HG03025 (cell line): ENCODE results near the gene SCN11A.
A peak's percentile ranks its signal among the peaks of the same experiment; 100 is the strongest.

ENCODE experiments used
- ATAC-seq: cut with Tn5 transposase; IDR thresholded peaks from one replicate; pipeline ENCODE4 v1.9.1; 2021; ENCODE audit warnings: mild to moderate bottlenecking, moderate library complexity; ENCODE audit not compliant: unreplicated experiment, low FRiP score

Gene SCN11A

GRCh38 chr3:39051649-39052561 is at the start of gene SCN11A, which contains the start of gene WDR48:
Gene SCN11A, minus strand, starts transcription at chr3:39051944. Its CDS starts 101,582 bp downstream, at chr3:38950362.
Gene WDR48, plus strand, starts transcription at chr3:39052016. Its CDS starts 10 bp downstream, at chr3:39052026.
- ATAC-seq = peak; percentile 96

DNA sequence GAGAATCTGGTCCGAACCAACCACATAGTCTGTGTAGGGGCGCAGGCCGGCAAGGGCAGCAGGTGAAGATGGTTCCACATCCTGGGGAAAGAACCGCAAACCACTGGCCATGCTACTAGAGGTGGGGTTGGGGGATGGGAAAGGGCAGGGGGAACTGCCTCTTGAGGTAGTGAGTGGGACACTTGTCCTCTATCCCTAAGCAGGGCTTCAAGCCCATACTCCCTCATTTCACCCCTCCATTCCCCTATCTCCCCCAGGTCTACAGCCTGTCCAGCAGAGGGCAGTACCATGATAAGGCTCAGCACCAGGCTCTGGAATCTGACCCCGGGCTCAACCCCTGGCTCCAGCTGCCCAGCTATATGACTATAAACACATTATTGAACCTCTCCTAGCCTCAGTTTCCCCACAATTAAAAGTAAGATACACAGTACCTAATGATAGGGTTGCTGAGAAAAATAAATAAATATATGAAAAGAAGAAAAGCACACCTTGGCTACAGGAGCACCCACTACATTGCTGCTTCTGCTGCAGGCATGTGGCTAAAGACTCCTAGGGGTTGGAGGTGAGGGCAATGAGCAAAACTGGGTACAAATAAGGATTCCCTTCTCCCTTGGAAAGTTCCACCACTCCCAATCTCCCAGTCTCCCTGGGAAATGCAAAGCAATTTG is 49.4 kb upstream of the SCN11A start:
- no peak for ATAC-seq

GRCh38 chr3:39100500-39100886 is 48.7 kb upstream of the SCN11A start:
- no peak for ATAC-seq

DNA sequence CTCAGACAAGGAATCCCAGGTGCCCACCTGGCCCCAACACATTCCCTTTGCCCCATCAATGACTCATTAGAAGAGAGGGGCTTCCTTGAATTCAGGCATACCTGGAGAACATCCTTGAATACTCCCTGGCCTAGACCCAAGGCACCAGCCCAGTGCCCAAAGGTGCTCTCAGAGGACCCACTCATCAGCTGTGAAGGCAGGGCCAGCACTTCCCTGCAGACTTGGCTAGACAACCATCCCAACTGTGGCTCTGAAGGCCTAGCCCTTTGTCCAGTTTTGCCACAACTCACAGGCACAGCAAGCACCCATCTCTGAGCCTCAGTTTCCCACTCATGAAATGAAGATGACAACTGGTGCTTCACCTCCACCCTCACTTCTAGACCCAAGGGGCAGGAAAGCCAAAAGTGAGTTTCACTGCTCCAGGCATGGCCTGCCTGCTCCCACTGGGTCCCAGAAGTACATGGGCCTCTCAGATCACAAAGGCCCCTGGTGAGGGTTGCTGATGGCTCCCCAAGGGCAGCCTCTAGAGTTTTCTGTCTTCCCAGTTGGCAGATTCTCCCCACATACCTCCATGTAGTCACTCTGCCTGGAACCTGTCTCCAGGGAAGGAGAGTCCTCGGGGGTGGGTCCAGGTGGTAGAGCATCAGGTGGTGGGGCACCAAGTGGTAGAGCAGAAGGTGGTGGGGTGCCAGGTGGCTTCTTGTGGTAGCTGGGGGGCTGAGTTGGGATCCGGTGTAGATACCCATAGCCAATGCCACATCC is 48.2 kb upstream of the SCN11A start:
- no peak for ATAC-seq

DNA sequence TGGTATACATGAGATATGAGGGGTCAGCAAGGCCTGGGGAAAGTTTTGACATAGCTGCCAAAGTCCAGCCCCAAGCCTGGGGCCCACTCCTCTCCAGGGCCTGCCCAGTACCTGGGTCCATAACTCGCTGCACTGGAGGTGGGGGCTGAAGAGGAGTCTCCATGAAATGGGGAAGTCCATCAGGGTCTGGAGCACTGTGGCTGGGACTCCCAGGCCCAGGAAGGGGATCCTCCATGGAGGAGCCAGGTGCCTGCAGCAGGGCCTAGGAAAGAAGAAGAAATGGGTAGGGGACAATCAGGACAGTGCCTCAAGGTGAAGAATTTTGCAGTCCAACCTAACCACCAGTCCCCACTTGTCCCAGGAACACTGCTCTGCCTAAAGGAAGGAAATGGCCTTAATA is 47.5 kb upstream of the SCN11A start:
- no peak for ATAC-seq

DNA sequence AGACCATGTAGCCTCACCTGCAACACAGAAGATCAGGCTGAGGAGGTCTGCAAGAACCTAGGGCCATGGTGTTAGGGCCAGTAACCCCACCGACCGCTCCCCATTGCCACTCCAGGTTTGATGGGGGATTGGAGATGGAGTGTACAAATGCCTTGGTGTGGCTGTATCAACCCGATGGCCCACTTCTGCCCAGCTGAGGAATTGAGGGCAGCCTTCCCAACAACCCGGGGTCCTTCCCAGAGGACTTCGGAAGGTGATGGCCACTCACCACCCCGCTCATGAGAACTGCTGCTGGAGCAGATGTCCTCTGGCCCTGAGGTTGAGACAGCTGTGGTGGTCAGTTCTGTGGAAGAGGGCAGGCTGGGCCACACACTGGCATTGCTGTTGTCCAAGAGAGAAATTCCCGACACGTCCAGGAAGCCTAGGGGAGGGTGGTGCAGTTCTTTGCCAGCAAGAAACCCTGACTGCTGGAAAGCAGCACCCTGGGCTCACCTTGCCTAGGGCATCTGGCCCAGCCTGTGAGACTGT is 46.8 kb upstream of the SCN11A start:
- ATAC-seq = no peak

GRCh38 chr3:39097716-39098472 is 46.1 kb upstream of the SCN11A start:
- no peak for ATAC-seq

- no peak for ATAC-seq
Observed at GRCh38 chr3:39096775-39097174, 45.0 kb upstream of the SCN11A start.

DNA sequence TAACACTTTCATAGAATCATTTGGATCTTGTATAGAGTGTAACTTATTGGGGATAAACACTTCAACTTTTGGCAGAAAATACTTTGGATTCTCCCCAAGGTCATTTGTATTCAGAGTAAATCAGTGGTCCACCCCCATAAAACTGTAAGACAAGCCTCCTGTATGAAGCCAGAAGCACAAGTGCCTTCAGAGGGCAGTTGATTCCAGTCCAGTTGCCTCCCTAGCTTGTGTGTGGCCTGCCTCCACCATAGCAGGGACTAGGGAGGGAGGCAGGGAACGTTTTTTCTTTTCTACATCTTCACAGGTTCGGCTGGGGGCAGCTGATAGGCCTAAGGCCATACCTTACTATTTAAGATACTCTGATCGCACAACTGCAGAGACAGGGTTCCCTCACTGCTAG is 44.0 kb upstream of the SCN11A start:
- no peak for ATAC-seq

GRCh38 chr3:39094851-39095677 is 43.3 kb upstream of the SCN11A start:
- no peak for ATAC-seq

DNA sequence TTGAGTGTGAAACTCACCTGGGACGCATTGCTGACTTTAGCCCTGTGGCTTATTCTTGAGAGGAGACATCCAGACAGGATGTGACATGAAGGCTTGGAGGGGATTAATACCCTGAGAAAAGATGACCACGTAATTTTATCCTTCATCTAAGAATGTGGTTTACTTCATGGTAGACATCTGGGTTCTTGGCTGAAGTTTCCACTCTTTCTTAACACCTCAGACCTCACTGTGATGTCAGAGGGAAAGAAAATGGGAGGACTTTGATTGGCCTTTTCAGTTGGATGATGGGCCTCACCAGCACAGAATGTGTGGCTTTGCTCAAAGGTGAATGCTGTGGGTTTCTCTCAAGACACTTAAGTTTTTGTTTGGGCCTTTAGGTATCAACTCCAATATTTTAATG is 39.2 kb upstream of the SCN11A start:
- no peak for ATAC-seq

DNA sequence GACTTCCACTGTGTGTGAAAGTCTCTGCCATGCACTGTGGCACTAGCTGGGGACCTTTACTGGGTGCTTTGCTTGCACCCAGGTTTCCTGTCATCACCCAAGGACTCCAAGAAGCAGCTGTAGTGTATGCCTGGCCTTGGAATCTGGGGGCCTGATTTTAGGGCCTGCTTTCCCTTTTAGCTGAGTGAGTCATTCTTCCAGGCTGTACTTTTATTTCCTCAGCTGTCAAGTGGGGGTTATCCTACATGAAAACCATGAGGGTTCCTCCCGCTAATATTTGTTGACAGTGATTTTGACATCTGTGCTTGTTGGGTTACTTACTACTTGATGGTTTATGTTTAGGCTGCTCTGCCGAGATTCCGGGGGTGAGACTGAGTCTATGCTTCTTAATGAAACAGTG is 37.1 kb upstream of the SCN11A start:
- ATAC-seq = no peak

GRCh38 chr3:39088456-39088855 is 36.7 kb upstream of the SCN11A start:
- no peak for ATAC-seq

GRCh38 chr3:39086144-39086543 is 34.4 kb upstream of the SCN11A start:
- peak; percentile 75 for ATAC-seq

DNA sequence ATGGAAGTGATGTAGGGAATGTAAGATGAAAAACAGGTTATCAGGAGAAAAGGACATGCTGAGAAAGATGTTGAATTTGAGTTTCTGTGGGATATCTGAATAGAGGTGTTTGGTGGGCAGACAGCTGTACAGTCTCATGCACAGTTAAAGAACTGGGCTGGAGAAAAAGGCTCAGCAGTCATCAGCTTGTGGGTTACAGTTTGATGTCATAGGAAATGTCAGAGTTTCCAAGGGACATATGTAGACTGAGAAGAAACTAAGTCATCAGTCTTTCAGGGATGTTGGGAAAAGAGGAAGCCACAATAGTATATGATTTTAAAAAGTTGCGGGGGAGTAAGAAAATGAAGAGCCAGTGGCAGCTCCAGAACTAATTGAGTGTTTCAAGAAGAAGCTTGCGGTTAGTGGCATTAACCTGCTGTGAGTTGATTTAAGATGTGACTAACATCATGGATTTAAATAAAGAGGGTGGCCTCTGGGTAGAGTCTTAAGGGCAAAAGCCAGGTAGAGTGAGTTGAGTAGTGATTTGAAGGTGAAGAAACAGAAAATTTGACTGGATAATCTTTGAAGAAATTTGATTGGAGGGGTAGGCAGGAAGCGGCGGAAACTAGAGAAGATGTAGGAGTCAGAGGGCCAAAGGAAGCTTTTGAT is 31.0 kb upstream of the SCN11A start:
- no peak for ATAC-seq

- ATAC-seq = no peak
Observed at GRCh38 chr3:39080026-39080425, 28.3 kb upstream of the SCN11A start.

DNA sequence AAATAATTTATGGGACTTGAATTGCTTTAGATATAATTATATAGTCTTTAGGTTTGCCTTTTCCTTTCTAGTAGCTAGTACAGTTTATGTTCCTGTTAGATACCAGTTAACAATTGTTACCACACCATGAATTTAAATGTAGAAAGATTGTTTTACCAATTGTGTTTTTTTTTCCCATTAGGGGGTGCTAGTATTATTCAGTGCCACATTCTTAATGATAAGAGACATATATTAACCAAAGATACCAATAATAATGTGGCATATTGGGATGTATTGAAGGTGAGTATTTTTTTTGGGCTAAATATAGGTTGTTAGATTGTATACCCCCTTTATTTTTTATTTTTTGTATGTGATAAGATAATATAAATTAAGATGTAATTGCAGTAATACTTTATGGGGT is 27.8 kb upstream of the SCN11A start:
- no peak for ATAC-seq

DNA sequence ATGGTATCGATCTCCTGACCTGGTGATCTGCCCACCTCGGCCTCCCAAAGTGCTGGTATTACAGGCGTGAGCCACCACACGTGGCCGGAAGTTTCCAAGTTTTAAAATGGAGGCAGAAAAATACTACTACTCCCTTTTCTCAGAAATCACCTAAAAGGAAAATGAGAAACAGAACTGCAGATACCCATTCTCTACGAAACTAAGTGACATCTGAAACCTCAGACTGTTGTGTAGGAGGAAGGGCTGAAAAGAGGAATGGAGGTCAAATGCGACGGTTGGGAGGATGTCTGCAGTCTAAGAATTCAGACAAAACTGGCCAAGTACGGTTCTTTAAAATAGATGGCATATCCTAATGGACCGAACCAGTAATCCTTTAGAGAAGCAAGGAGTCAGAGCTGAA is 24.2 kb upstream of the SCN11A start:
- ATAC-seq = no peak

- ATAC-seq = no peak
Observed at GRCh38 chr3:39068556-39068955, 16.8 kb upstream of the SCN11A start.
